SK-N-MC (cell line): ENCODE data around the gene PES1.
"Not testable (repeated sequence)": the region's sequence is repeated elsewhere in the genome, so short reads cannot be mapped to it uniquely, and the experiment has no call there.

Experiments
- EZH2 ChIP-seq: fragments of 200-600 bp; sonication (generic); IDR thresholded peaks from one replicate; pipeline ENCODE4 v1.6.1; 2017; ENCODE audit warnings: antibody characterized with exemption
- FOXP2 ChIP-seq: optimal IDR thresholded peaks from 2 replicates; pipeline ENCODE3; 2011; ENCODE audit warnings: mild to moderate bottlenecking, moderate library complexity; ENCODE audit not compliant: insufficient read depth; ENCODE audit errors: extremely low read length, control extremely low read depth
- POLR2AphosphoS5 ChIP-seq: IDR thresholded peaks from 2 replicates; pipeline ENCODE4 v1.6.1; 2012; ENCODE audit warnings: mild to moderate bottlenecking, low read depth, low read length, borderline replicate concordance

GRCh38 chr22:30551813-30552212 is 39.9 kb downstream of the PES1 start:
- not testable (repeated sequence) for TF ChIP-seq POLR2AphosphoS5, EZH2, FOXP2
